Liver (tissue), 3 donors: ENCODE data around the gene PAX8.
"Not testable (repeated sequence)": the region's sequence is repeated elsewhere in the genome, so short reads cannot be mapped to it uniquely, and the experiment has no call there.

Source experiments
- ATF3 ChIP-seq: IDR thresholded peaks from 2 replicates; pipeline ENCODE4 v1.6.1; 2016; ENCODE audit warnings: antibody characterized with exemption
- CTCF ChIP-seq: fragments of 150-350 bp; IDR thresholded peaks from 2 replicates; pipeline ENCODE4 v1.5.1; 2017; ENCODE audit warnings: improper control_type of control experiment, low read depth, low read length; ENCODE audit not compliant: missing input control
- EGR1 ChIP-seq, 2 donors: IDR thresholded peaks; 2 replicates each; pipeline ENCODE4 v1.6.1; 2016 to 2018; ENCODE audit warnings: antibody characterized with exemption in 2 of 2, low read depth in 2 of 2
- GABPA ChIP-seq, 2 donors: IDR thresholded peaks in 1 of 2; conservative IDR thresholded peaks in 1 of 2; 2 replicates each; pipeline ENCODE4 v1.6.1; 2016; ENCODE audit warnings: antibody characterized with exemption in 2 of 2, mild to moderate bottlenecking in 1 of 2, moderate library complexity in 1 of 2
- JUND ChIP-seq, 2 donors: IDR thresholded peaks; 2 replicates each; pipeline ENCODE4 v1.6.1; 2016; ENCODE audit warnings: antibody characterized with exemption in 2 of 2
- MAX ChIP-seq: IDR thresholded peaks from 2 replicates; pipeline ENCODE4 v1.6.1; 2016; ENCODE audit warnings: antibody characterized with exemption
- RAD21 ChIP-seq, 2 donors: IDR thresholded peaks; 2 replicates each; pipeline ENCODE4 v1.6.1; 2016; ENCODE audit warnings: antibody characterized with exemption in 2 of 2, mild to moderate bottlenecking in 2 of 2
- REST ChIP-seq: IDR thresholded peaks from 2 replicates; pipeline ENCODE4 v1.6.1; 2016; ENCODE audit warnings: antibody characterized with exemption, mild to moderate bottlenecking
- RXRA ChIP-seq, 2 donors: IDR thresholded peaks; 2 replicates each; pipeline ENCODE4 v1.6.1; 2017 to 2018; ENCODE audit warnings: antibody characterized with exemption in 2 of 2, mild to moderate bottlenecking in 1 of 2
- SP1 ChIP-seq: IDR thresholded peaks from 2 replicates; pipeline ENCODE4 v1.6.1; 2018; ENCODE audit warnings: antibody characterized with exemption, mild to moderate bottlenecking
- TAF1 ChIP-seq: conservative IDR thresholded peaks from 2 replicates; pipeline ENCODE4 v1.6.1; 2016; ENCODE audit warnings: antibody characterized with exemption, mild to moderate bottlenecking
- YY1 ChIP-seq: IDR thresholded peaks from 2 replicates; pipeline ENCODE4 v1.6.1; 2016; ENCODE audit warnings: antibody characterized with exemption, mild to moderate bottlenecking
- donor health status: healthy.
- donor health status: healthy.

GRCh38 chr2:113288674-113289149, 10.0 kb upstream of the PAX8 start:
- TF ChIP-seq RAD21 (IDR thresholded peaks at IDR 0.05); CTCF; TAF1; ATF3; GABPA (IDR thresholded peaks at IDR 0.05 in 1 of 2, conservative IDR thresholded peaks at IDR 0.05 in 1 of 2); YY1: not testable (repeated sequence)
- TF ChIP-seq REST (peak; percentile 33), SP1 (peak; percentile 63), JUND (IDR thresholded peaks at IDR 0.05) (peak in 1 of 2 donors; percentile 50), MAX (peak; percentile 54), EGR1 (IDR thresholded peaks at IDR 0.05; ENCODE audit: low read depth in 2 of 2) (peak in 1 of 2 donors; percentile 24), RXRA (IDR thresholded peaks at IDR 0.05) (peak; percentile 54 to 66)
